ENCODE data around the gene RNASE13. TPM values are rescaled to one million over a fixed set of nuclear protein-coding genes. Genes with fewer than 3 reads are reported as not detected.

Gene RNASE13
- total RNA-seq, 1 experiment from 2014 or later, result not detected

- Histone ChIP-seq H3K79me1 (ENCODE audit: insufficient read depth, low read depth, low read length, poor library complexity, severe bottlenecking) (no peaks in the 10 kb centered on the region), H3K4ac (ENCODE audit: low read depth, low read length) (no peak overlapping the region), H4K91ac (ENCODE audit: insufficient read length, low read depth, low read length) (no peak overlapping the region), H2BK12ac (ENCODE audit: insufficient read length, low read depth, low read length) (no peak overlapping the region), H3K14ac (ENCODE audit: insufficient read depth, low read length) (no peak overlapping the region), H3K56ac (ENCODE audit: insufficient read length, low read depth, low read length) (no peak overlapping the region), H3K27ac (ENCODE audit: insufficient read length, low read depth, low read length) (no peak overlapping the region), H3T11ph (ENCODE audit: low read length) (no peak overlapping the region), H2BK5ac (ENCODE audit: insufficient read length, low read length) (no peak overlapping the region), H3K23me2 (ENCODE audit: insufficient read length, low read depth, low read length, poor library complexity, severe bottlenecking) (peaks cover 19% of the 10 kb centered on the region), H4K8ac (replicated peaks; ENCODE audit: insufficient read length, low read depth, low read length) (no peak overlapping the region), H2BK15ac (ENCODE audit: low read depth, low read length) (no peak overlapping the region), H3K23ac (ENCODE audit: insufficient read length, low read depth, low read length) (no peak overlapping the region), H2BK120ac (ENCODE audit: low read depth, low read length, poor library complexity, severe bottlenecking) (no peak overlapping the region), H2AFZ (ENCODE audit: low read length) (no peak overlapping the region), H3K27me3 (ENCODE audit: insufficient read depth, low read length) (no peaks in the 10 kb centered on the region), H4K5ac (ENCODE audit: insufficient read length, low read depth, low read length) (no peak overlapping the region), H4K20me1 (ENCODE audit: control insufficient read depth, insufficient read depth, insufficient read length) (no peaks in the 10 kb centered on the region), H3K4me2 (ENCODE audit: insufficient read depth, insufficient read length, low read length) (no peak overlapping the region), H3K4me1 (ENCODE audit: insufficient read depth, low read length) (peaks cover 4% of the 10 kb centered on the region; the same call in 1 of the 2 replicates), H3K18ac (ENCODE audit: insufficient read length, low read depth, low read length) (no peak overlapping the region), H3K79me2 (ENCODE audit: insufficient read depth, low read length) (no peaks in the 10 kb centered on the region), H3K9ac (ENCODE audit: extremely low read depth, insufficient read length, low read length) (no peak overlapping the region), H2BK20ac (ENCODE audit: low read depth, low read length, poor library complexity, severe bottlenecking) (no peak overlapping the region), H2AK5ac (ENCODE audit: insufficient read length, low read length) (no peak overlapping the region), H3K9me3 (ENCODE audit: control insufficient read depth, low read depth, low read length) (no peaks in the 10 kb centered on the region)
- TF ChIP-seq CTCF (conservative IDR thresholded peaks at IDR 0.05), result no peak
- Mint-ChIP-seq H3K27me3 (ENCODE audit: low read depth) (no peaks in the 10 kb centered on the region; the same call in 1 of the 2 replicates), H3K4me1 (peaks cover 15 to 16% of the 10 kb centered on the region in 2 experiments), H3K4me3 (no peak overlapping the region), H3K9me3 (no peaks in the 10 kb centered on the region), H3K27ac (no peak overlapping the region), H3K36me3 (ENCODE audit: insufficient read depth in 1 of 3, low read depth in 3 of 3) (peaks cover 47 to 74% (median 69%) of the 10 kb centered on the region in 3 experiments)
- no peak for DNase-seq
- no CpG with 5 or more reads among the region's 26 CpGs for WGBS (ENCODE audit: extremely low coverage, insufficient read length, low lambda C conversion rate)
Measured at GRCh38 chr14:21074398-21075272, 40.0 kb upstream of the RNASE13 start.
